Activated T-helper 1 cell treated with anti-CD3 and anti-CD28 coated beads, Interleukin-12 subunit alpha, Interleukin-12 subunit beta, Interleukin-2, Interleukin-4 antibody, amounts not matched to agents 30 ng/mL and 10 ng/mL and 1 ng/mL, durations not matched to agents 14 hours and 24 hours and 36 hours (primary cell): ENCODE measurements around the gene FHDC1. TPM values are rescaled to one million over a fixed set of nuclear protein-coding genes. Genes with fewer than 3 reads are reported as not detected.

Experiments used
- DNase-seq: peaks from one replicate; pipeline ENCODE4 v3.0.0; 2021; ENCODE audit warnings: low spot score
- H3K27ac Mint-ChIP-seq: one replicate; pipeline ENCODE4 v1.8.0; 2021; ENCODE audit warnings: mild to moderate bottlenecking, mixed read lengths
- H3K27me3 Mint-ChIP-seq: one replicate; pipeline ENCODE4 v1.8.0; 2022; ENCODE audit warnings: mild to moderate bottlenecking, moderate library complexity, mixed read lengths; ENCODE audit not compliant: insufficient read depth
- H3K36me3 Mint-ChIP-seq: one replicate; pipeline ENCODE4 v1.8.0; 2021; ENCODE audit warnings: low read depth, mixed read lengths
- H3K4me1 Mint-ChIP-seq: one replicate; pipeline ENCODE4 v1.8.0; 2021; ENCODE audit warnings: low read depth, mixed read lengths
- H3K4me3 Mint-ChIP-seq: one replicate; pipeline ENCODE4 v1.8.0; 2021; ENCODE audit warnings: mild to moderate bottlenecking, moderate library complexity, mixed read lengths
- H3K9me3 Mint-ChIP-seq: one replicate; pipeline ENCODE4 v1.8.0; 2021; ENCODE audit warnings: mixed read lengths
- intact Hi-C: fragments of 100-400 bp; cut with micrococcal nuclease; formaldehyde crosslinking; loops from one replicate; pipeline ENCODE4 v1.15.1; 2024
- total RNA-seq: library from RNA; stranded (reverse); gene quantifications from 2 replicates; pipeline ENCODE4 v1.2.3, GENCODE V29; 2022

FHDC1 gene
- total RNA-seq, 1 donor from 2014 or later, result 0.10 TPM

GRCh38 chr4:152983221-152983620, 47.1 kb downstream of the FHDC1 start:
- H3K4me3 Mint-ChIP-seq, result no peak overlapping the region
- H3K27me3 Mint-ChIP-seq, result peaks cover 11% of the 10 kb centered on the region
- H3K4me1 Mint-ChIP-seq, result no peaks in the 10 kb centered on the region
- H3K9me3 Mint-ChIP-seq, result no peaks in the 10 kb centered on the region
- no peaks in the 10 kb centered on the region for H3K36me3 Mint-ChIP-seq
- no peak for DNase-seq
- intact Hi-C loops, result no loop called here
- no peak overlapping the region for H3K27ac Mint-ChIP-seq

- Mint-ChIP-seq H3K4me1 (no peaks in the 10 kb centered on the region), H3K27me3 (peaks cover 11% of the 10 kb centered on the region), H3K9me3 (no peaks in the 10 kb centered on the region), H3K36me3 (no peaks in the 10 kb centered on the region), H3K27ac (no peak overlapping the region), H3K4me3 (no peak overlapping the region)
- DNase-seq, result no peak
- intact Hi-C loops, result no loop called here
Measured at GRCh38 chr4:152983774-152984411, 47.8 kb downstream of the FHDC1 start.

- Mint-ChIP-seq H3K4me1 (no peaks in the 10 kb centered on the region), H3K27me3 (peaks cover 4% of the 10 kb centered on the region), H3K9me3 (no peaks in the 10 kb centered on the region), H3K4me3 (no peak overlapping the region), H3K27ac (no peak overlapping the region), H3K36me3 (no peaks in the 10 kb centered on the region)
- DNase-seq, result no peak
- intact Hi-C loops, result no loop called here
Measured at GRCh38 chr4:152988721-152989553, 52.8 kb downstream of the FHDC1 start.

- no peaks in the 10 kb centered on the region for H3K9me3 Mint-ChIP-seq
Measured at GRCh38 chr4:152989554-152989970, 53.4 kb downstream of the FHDC1 start.

GRCh38 chr4:152990471-152991131, 54.5 kb downstream of the FHDC1 start:
- H3K36me3 Mint-ChIP-seq, result no peaks in the 10 kb centered on the region

More at GRCh38 chr4:152989554-152989970, 53.4 kb downstream of the FHDC1 start:
- Mint-ChIP-seq H3K36me3 (no peaks in the 10 kb centered on the region), H3K27ac (no peak overlapping the region), H3K27me3 (peaks cover 4% of the 10 kb centered on the region), H3K4me3 (no peak overlapping the region), H3K4me1 (no peaks in the 10 kb centered on the region)
- DNase-seq, result no peak
- intact Hi-C loops, result no loop called here

GRCh38 chr4:152991398-152991797, 55.3 kb downstream of the FHDC1 start:
- Mint-ChIP-seq H3K4me3 (no peak overlapping the region), H3K27ac (no peak overlapping the region), H3K36me3 (no peaks in the 10 kb centered on the region), H3K9me3 (no peaks in the 10 kb centered on the region), H3K27me3 (peaks cover under 1% of the 10 kb centered on the region), H3K4me1 (no peaks in the 10 kb centered on the region)
- intact Hi-C loops, result no loop called here
- no peak for DNase-seq

More at GRCh38 chr4:152990471-152991131, 54.5 kb downstream of the FHDC1 start:
- Mint-ChIP-seq H3K4me1 (no peaks in the 10 kb centered on the region), H3K9me3 (no peaks in the 10 kb centered on the region), H3K27ac (no peak overlapping the region), H3K4me3 (no peak overlapping the region), H3K27me3 (peaks cover 4% of the 10 kb centered on the region)
- intact Hi-C loops, result no loop called here
- DNase-seq, result no peak

GRCh38 chr4:152992027-152992426, 55.9 kb downstream of the FHDC1 start:
- no peak overlapping the region for H3K27ac Mint-ChIP-seq
- no peaks in the 10 kb centered on the region for H3K36me3 Mint-ChIP-seq
- no peaks in the 10 kb centered on the region for H3K4me1 Mint-ChIP-seq
- no peaks in the 10 kb centered on the region for H3K27me3 Mint-ChIP-seq
- intact Hi-C loops, result no loop called here
- DNase-seq, result no peak
- H3K4me3 Mint-ChIP-seq, result no peak overlapping the region
- H3K9me3 Mint-ChIP-seq, result no peaks in the 10 kb centered on the region

GRCh38 chr4:152992466-152992865, 56.3 kb downstream of the FHDC1 start:
- Mint-ChIP-seq H3K27me3 (no peaks in the 10 kb centered on the region), H3K4me1 (no peaks in the 10 kb centered on the region), H3K4me3 (no peak overlapping the region), H3K36me3 (no peaks in the 10 kb centered on the region), H3K27ac (no peak overlapping the region), H3K9me3 (no peaks in the 10 kb centered on the region)
- no peak for DNase-seq
- intact Hi-C loops, result no loop called here

- H3K4me3 Mint-ChIP-seq, result no peak overlapping the region
- H3K27ac Mint-ChIP-seq, result no peak overlapping the region
- H3K27me3 Mint-ChIP-seq, result no peaks in the 10 kb centered on the region
- H3K4me1 Mint-ChIP-seq, result no peaks in the 10 kb centered on the region
- intact Hi-C loops, result no loop called here
- H3K9me3 Mint-ChIP-seq, result no peaks in the 10 kb centered on the region
- no peak for DNase-seq
- H3K36me3 Mint-ChIP-seq, result no peaks in the 10 kb centered on the region
Measured at GRCh38 chr4:152994038-152994437, 57.9 kb downstream of the FHDC1 start.

GRCh38 chr4:152996111-152996571, 60.0 kb downstream of the FHDC1 start:
- no peak for DNase-seq

GRCh38 chr4:152996672-152997071, 60.5 kb downstream of the FHDC1 start:
- no peaks in the 10 kb centered on the region for H3K36me3 Mint-ChIP-seq
- intact Hi-C loops, result no loop called here
- H3K4me3 Mint-ChIP-seq, result no peak overlapping the region
- DNase-seq, result no peak
- no peak overlapping the region for H3K27ac Mint-ChIP-seq
- no peaks in the 10 kb centered on the region for H3K4me1 Mint-ChIP-seq
- H3K9me3 Mint-ChIP-seq, result no peaks in the 10 kb centered on the region
- no peaks in the 10 kb centered on the region for H3K27me3 Mint-ChIP-seq

More at GRCh38 chr4:152996111-152996571, 60.0 kb downstream of the FHDC1 start:
- no peak overlapping the region for H3K27ac Mint-ChIP-seq
- H3K36me3 Mint-ChIP-seq, result no peaks in the 10 kb centered on the region
- H3K4me3 Mint-ChIP-seq, result no peak overlapping the region
- no peaks in the 10 kb centered on the region for H3K4me1 Mint-ChIP-seq
- no peaks in the 10 kb centered on the region for H3K9me3 Mint-ChIP-seq
- intact Hi-C loops, result no loop called here
- H3K27me3 Mint-ChIP-seq, result no peaks in the 10 kb centered on the region

- no peaks in the 10 kb centered on the region for H3K27me3 Mint-ChIP-seq
- H3K9me3 Mint-ChIP-seq, result no peaks in the 10 kb centered on the region
- no peak for DNase-seq
- H3K4me1 Mint-ChIP-seq, result no peaks in the 10 kb centered on the region
- H3K4me3 Mint-ChIP-seq, result no peak overlapping the region
- H3K36me3 Mint-ChIP-seq, result no peaks in the 10 kb centered on the region
- intact Hi-C loops, result no loop called here
- H3K27ac Mint-ChIP-seq, result no peak overlapping the region
Measured at GRCh38 chr4:152997288-152997687, 61.2 kb downstream of the FHDC1 start.
